Spinal cord (tissue), 10 donors: ENCODE measurements around the gene C17orf67. TPM values are rescaled to one million over a fixed set of nuclear protein-coding genes. Genes with fewer than 3 reads are reported as not detected.
A peak's percentile ranks its signal among the peaks of the same experiment; 100 is the strongest.

Experiments
- DNase-seq, 6 donors: peaks; one replicate each; pipeline versions ENCODE4 v3.0.0 to v3.0.0-alpha.2; 2013 to 2015; ENCODE audit warnings: low spot score in 6 of 6, low read depth in 4 of 6
- H3K27ac ChIP-seq: one replicate; pipeline ENCODE4 v1.5.1; 2013; ENCODE audit warnings: low read depth, low read length, control low read depth
- H3K27me3 ChIP-seq: one replicate; pipeline ENCODE4 v1.6.1; 2013; ENCODE audit warnings: low read length; ENCODE audit not compliant: control insufficient read depth, insufficient read depth
- H3K36me3 ChIP-seq: one replicate; pipeline ENCODE4 v1.6.1; 2013; ENCODE audit warnings: low read length; ENCODE audit not compliant: control insufficient read depth, insufficient read depth
- H3K4me1 ChIP-seq: one replicate; pipeline ENCODE4 v1.6.1; 2013; ENCODE audit warnings: low read length; ENCODE audit not compliant: control insufficient read depth, insufficient read depth
- H3K4me3 ChIP-seq: one replicate; pipeline ENCODE4 v1.5.1; 2013; ENCODE audit warnings: low read depth, low read length, control low read depth
- H3K9me3 ChIP-seq: one replicate; pipeline ENCODE4 v1.6.1; 2013; ENCODE audit warnings: low read length; ENCODE audit not compliant: control insufficient read depth, insufficient read depth
- WGBS: methylation state at CpG from one replicate; pipeline ENCODE4 v1.1.5; 2013; ENCODE audit warnings: missing lambda C conversion rate; ENCODE audit not compliant: insufficient coverage; 5-methylcytosine and 5-hydroxymethylcytosine counted together
- polyA plus RNA-seq, 2 donors: library from polyadenylated mRNA; unstranded; fragments of 120-200 nt; gene quantifications; one replicate each; pipeline ENCODE4 v1.2.1, GENCODE V29; 2013; ENCODE audit not compliant: insufficient read length in 2 of 2
- total RNA-seq, 2 donors: library from RNA; depleted of rRNA in 1 of 2; stranded (reverse); fragments of 120-200 nt in 1 of 2; fragments of >200 nt in 1 of 2; gene quantifications; one replicate each; pipeline versions ENCODE4 v1.2.3 to v1.2.4, GENCODE V29; 2013 to 2014
- donor health status: healthy.

Gene C17orf67
- total and polyA plus RNA-seq, 4 donors: 2.0 to 3.8 (median 2.6) TPM

GRCh38 chr17:56838687-56839086, 5.0 kb upstream of the C17orf67 start:
- Histone ChIP-seq H3K9me3 (no peaks in the 10 kb centered on the region), H3K27ac (no peak overlapping the region), H3K4me1 (peaks cover 10% of the 10 kb centered on the region), H3K4me3 (no peak overlapping the region), H3K36me3 (no peaks in the 10 kb centered on the region), H3K27me3 (no peaks in the 10 kb centered on the region)
- no CpG with 5 or more reads among the region's 3 CpGs for WGBS
- DNase-seq: no peak

GRCh38 chr17:56835264-56835585, 1.5 kb upstream of the C17orf67 start:
- no peaks in the 10 kb centered on the region for H3K9me3 ChIP-seq
- H3K27ac ChIP-seq: no peak overlapping the region
- H3K27me3 ChIP-seq: no peaks in the 10 kb centered on the region
- WGBS: 73% methylated on average over 2 of the region's 7 CpGs
- H3K4me1 ChIP-seq: peaks cover 21% of the 10 kb centered on the region
- H3K4me3 ChIP-seq: peak overlapping the region; percentile 57
- H3K36me3 ChIP-seq: peaks cover 2% of the 10 kb centered on the region
- DNase-seq: peak in 1 of 6 donors; percentile 15

- peaks cover 21% of the 10 kb centered on the region for H3K4me1 ChIP-seq
- H3K36me3 ChIP-seq: peaks cover 2% of the 10 kb centered on the region
- H3K4me3 ChIP-seq: peak overlapping the region; percentile 57
- H3K9me3 ChIP-seq: no peaks in the 10 kb centered on the region
- H3K27me3 ChIP-seq: no peaks in the 10 kb centered on the region
- peak overlapping the region; percentile 0 for H3K27ac ChIP-seq
- peak in 5 of 6 donors; percentile 7 to 82 (median 23) for DNase-seq
- 4% methylated on average over 81 of the region's 81 CpGs for WGBS
Measured at GRCh38 chr17:56834380-56835263, 902 bp upstream of the C17orf67 start.

- under 1% methylated on average over 95 of the region's 95 CpGs for WGBS
- peak in 2 of 6 donors; percentile 65 to 79 for DNase-seq
- Histone ChIP-seq H3K36me3 (peaks cover 2% of the 10 kb centered on the region), H3K4me1 (peaks cover 21% of the 10 kb centered on the region), H3K27ac (peak overlapping the region; percentile 52), H3K4me3 (peak overlapping the region; percentile 55), H3K27me3 (no peaks in the 10 kb centered on the region), H3K9me3 (no peaks in the 10 kb centered on the region)
Measured at GRCh38 chr17:56833057-56833808, 487 bp downstream of the C17orf67 start.

GRCh38 chr17:56832446-56832845, 1.3 kb downstream of the C17orf67 start:
- H3K4me1 ChIP-seq: peaks cover 21% of the 10 kb centered on the region
- WGBS: 80% methylated on average over 1 of the region's 4 CpGs
- H3K36me3 ChIP-seq: peaks cover 2% of the 10 kb centered on the region

GRCh38 chr17:56831369-56832095, 2.2 kb downstream of the C17orf67 start:
- Histone ChIP-seq H3K27ac (no peak overlapping the region), H3K36me3 (peaks cover 2% of the 10 kb centered on the region), H3K4me1 (peaks cover 21% of the 10 kb centered on the region), H3K4me3 (no peak overlapping the region), H3K9me3 (no peaks in the 10 kb centered on the region), H3K27me3 (no peaks in the 10 kb centered on the region)
- 97% methylated on average over 14 of the region's 16 CpGs for WGBS
- no peak for DNase-seq

More at GRCh38 chr17:56832446-56832845, 1.3 kb downstream of the C17orf67 start:
- H3K4me3 ChIP-seq: peak overlapping the region; percentile 55
- no peak for DNase-seq
- H3K9me3 ChIP-seq: no peaks in the 10 kb centered on the region
- H3K27me3 ChIP-seq: no peaks in the 10 kb centered on the region
- H3K27ac ChIP-seq: no peak overlapping the region

GRCh38 chr17:56830726-56831368, 2.9 kb downstream of the C17orf67 start:
- Histone ChIP-seq H3K36me3 (peaks cover 2% of the 10 kb centered on the region), H3K4me3 (no peak overlapping the region), H3K27me3 (no peaks in the 10 kb centered on the region), H3K4me1 (peaks cover 21% of the 10 kb centered on the region), H3K27ac (no peak overlapping the region), H3K9me3 (no peaks in the 10 kb centered on the region)
- no peak for DNase-seq
- 84% methylated on average over 7 of the region's 7 CpGs for WGBS

GRCh38 chr17:56826611-56827414, 6.9 kb downstream of the C17orf67 start:
- no peaks in the 10 kb centered on the region for H3K27me3 ChIP-seq
- H3K4me1 ChIP-seq: peaks cover 6% of the 10 kb centered on the region
- H3K36me3 ChIP-seq: peaks cover 2% of the 10 kb centered on the region
- no peak for DNase-seq
- no peak overlapping the region for H3K27ac ChIP-seq
- H3K4me3 ChIP-seq: no peak overlapping the region
- H3K9me3 ChIP-seq: no peaks in the 10 kb centered on the region
- WGBS: no CpG with 5 or more reads among the region's 4 CpGs
